SU-DHL-6 (cell line): Measurements from ENCODE around the gene SLC2A3.

Experiments used
- EZH2phosphoT487 ChIP-seq: fragments of 200-600 bp; sonication (generic), shearing (Covaris generic); conservative IDR thresholded peaks from 2 replicates; pipeline ENCODE4 v1.6.1; 2018; ENCODE audit warnings: mild to moderate bottlenecking, antibody characterized with exemption, low read length, moderate library complexity, mixed read lengths
- TF ChIP-seq, protein P1 (sequence below): fragments of 200-600 bp; sonication (generic); IDR thresholded peaks from one replicate; pipeline ENCODE4 v1.5.1; 2017; ENCODE audit warnings: antibody characterized with exemption, mild to moderate bottlenecking, low read length, moderate library complexity; ENCODE audit not compliant: insufficient read depth, poor library complexity, severe bottlenecking

DNA sequence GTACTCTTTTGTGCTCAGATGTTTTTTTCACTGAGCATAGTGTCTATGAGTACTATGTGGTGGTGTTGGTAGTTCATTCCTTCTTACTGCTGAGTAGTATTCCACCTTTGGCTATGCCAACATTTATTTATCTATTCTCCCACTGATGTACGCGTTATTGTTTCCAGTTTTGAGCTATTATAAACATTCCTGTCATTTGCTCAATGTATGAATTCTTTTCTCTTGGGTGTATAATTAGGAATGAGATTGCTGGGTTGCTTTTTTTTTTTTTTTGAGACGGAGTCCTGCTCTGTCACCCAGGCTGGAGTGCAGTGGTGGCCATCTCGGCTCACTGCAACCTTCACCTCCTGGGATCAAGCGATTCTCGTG is 37.5 kb upstream of the SLC2A3 start:
- TF ChIP-seq, protein P1, sequence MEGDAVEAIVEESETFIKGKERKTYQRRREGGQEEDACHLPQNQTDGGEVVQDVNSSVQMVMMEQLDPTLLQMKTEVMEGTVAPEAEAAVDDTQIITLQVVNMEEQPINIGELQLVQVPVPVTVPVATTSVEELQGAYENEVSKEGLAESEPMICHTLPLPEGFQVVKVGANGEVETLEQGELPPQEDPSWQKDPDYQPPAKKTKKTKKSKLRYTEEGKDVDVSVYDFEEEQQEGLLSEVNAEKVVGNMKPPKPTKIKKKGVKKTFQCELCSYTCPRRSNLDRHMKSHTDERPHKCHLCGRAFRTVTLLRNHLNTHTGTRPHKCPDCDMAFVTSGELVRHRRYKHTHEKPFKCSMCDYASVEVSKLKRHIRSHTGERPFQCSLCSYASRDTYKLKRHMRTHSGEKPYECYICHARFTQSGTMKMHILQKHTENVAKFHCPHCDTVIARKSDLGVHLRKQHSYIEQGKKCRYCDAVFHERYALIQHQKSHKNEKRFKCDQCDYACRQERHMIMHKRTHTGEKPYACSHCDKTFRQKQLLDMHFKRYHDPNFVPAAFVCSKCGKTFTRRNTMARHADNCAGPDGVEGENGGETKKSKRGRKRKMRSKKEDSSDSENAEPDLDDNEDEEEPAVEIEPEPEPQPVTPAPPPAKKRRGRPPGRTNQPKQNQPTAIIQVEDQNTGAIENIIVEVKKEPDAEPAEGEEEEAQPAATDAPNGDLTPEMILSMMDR = no peak
- no peak for TF ChIP-seq EZH2phosphoT487
